ENCODE data around the gene GOLGA6L6.
"Not testable (repeated sequence)": the region's sequence is repeated elsewhere in the genome, so short reads cannot be mapped to it uniquely, and the experiment has no call there.

Gene GOLGA6L6, protein sequence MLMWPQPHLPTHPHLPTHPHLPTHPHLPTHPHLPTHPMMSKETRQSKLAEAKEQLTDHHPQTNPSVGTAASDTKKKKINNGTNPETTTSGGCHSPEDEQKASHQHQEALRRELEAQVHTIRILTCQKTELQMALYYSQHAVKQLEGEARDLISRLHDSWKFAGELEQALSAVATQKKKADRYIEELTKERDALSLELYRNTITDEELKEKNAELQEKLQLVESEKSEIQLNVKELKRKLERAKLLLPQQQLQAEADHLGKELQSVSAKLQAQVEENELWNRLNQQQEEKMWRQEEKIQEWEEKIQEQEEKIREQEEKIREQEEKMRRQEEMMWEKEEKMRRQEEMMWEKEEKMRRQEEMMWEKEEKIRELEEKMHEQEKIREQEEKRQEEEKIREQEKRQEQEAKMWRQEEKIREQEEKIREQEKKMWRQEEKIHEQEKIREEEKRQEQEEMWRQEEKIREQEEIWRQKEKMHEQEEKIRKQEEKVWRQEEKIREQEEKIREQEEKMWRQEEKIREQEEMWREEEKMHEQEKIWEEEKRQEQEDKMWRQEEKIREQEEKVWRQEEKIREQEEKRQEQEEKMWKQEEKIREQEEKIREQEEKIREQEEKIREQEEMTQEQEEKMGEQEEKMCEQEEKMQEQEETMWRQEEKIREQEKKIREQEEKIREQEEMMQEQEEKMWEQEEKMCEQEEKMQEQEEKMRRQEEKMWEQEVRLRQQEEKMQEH

DNA sequence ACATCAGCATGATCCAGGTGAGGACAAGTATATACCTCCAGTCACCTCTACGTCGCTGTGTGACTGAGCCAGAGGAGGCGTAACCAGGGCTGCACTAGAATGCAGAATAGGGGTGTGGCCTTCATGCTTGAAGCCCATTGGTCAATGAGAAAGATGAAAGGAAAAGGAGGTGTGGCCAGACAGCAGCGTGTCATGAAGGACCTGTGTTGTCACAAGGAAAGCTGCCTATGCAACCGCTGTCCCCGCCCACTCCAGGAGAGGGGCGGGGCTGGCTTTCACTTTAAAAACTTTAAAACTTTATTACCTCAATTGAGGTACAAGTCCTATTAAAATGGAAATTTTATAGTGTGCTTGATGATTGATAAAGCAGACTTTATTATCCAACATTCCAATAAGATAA is at the start of gene GOLGA6L6:
Gene GOLGA6L6 (minus strand): TSS at position 101 of the 400 bp plus-strand sequence. CDS start 91 bp downstream, at position 10.
- H3K27ac ChIP-seq (ENCODE audit: low read depth, low read length); H3K36me3 ChIP-seq (ENCODE audit: control insufficient read depth in 5 of 5, insufficient read depth in 5 of 5, low read length in 5 of 5); H3K4me1 ChIP-seq (ENCODE audit: control insufficient read depth in 5 of 5, insufficient read depth in 5 of 5, low read length in 5 of 5); H3K9me3 ChIP-seq (ENCODE audit: control insufficient read depth in 5 of 5, low read length in 5 of 5); H3K4me3 ChIP-seq (ENCODE audit: low read depth in 1 of 5, low read length in 5 of 5); H3K27me3 ChIP-seq (ENCODE audit: control insufficient read depth in 5 of 5, insufficient read depth in 4 of 5, low read length in 5 of 5); H3K9ac ChIP-seq (ENCODE audit: low read length in 5 of 5): not testable (repeated sequence)

- not testable (repeated sequence) for H3K4me1 ChIP-seq (ENCODE audit: control insufficient read depth in 5 of 5, insufficient read depth in 5 of 5, low read length in 5 of 5); H3K27ac ChIP-seq (ENCODE audit: low read depth, low read length); H3K9ac ChIP-seq (ENCODE audit: low read length in 5 of 5); H3K36me3 ChIP-seq (ENCODE audit: control insufficient read depth in 5 of 5, insufficient read depth in 5 of 5, low read length in 5 of 5); H3K27me3 ChIP-seq (ENCODE audit: control insufficient read depth in 5 of 5, insufficient read depth in 4 of 5, low read length in 5 of 5); H3K9me3 ChIP-seq (ENCODE audit: control insufficient read depth in 5 of 5, low read length in 5 of 5); H3K4me3 ChIP-seq (ENCODE audit: low read depth in 1 of 5, low read length in 5 of 5)
These were observed 48.5 kb upstream of the GOLGA6L6 start for GRCh38 chr15:20590069-20590468.

- H3K4me3 ChIP-seq (ENCODE audit: low read depth in 1 of 5, low read length in 5 of 5); H3K9me3 ChIP-seq (ENCODE audit: control insufficient read depth in 5 of 5, low read length in 5 of 5); H3K9ac ChIP-seq (ENCODE audit: low read length in 5 of 5); H3K27ac ChIP-seq (ENCODE audit: low read depth, low read length); H3K27me3 ChIP-seq (ENCODE audit: control insufficient read depth in 5 of 5, insufficient read depth in 4 of 5, low read length in 5 of 5); H3K36me3 ChIP-seq (ENCODE audit: control insufficient read depth in 5 of 5, insufficient read depth in 5 of 5, low read length in 5 of 5); H3K4me1 ChIP-seq (ENCODE audit: control insufficient read depth in 5 of 5, insufficient read depth in 5 of 5, low read length in 5 of 5): not testable (repeated sequence)
These were observed 45.2 kb upstream of the GOLGA6L6 start for GRCh38 chr15:20586821-20587220.

DNA sequence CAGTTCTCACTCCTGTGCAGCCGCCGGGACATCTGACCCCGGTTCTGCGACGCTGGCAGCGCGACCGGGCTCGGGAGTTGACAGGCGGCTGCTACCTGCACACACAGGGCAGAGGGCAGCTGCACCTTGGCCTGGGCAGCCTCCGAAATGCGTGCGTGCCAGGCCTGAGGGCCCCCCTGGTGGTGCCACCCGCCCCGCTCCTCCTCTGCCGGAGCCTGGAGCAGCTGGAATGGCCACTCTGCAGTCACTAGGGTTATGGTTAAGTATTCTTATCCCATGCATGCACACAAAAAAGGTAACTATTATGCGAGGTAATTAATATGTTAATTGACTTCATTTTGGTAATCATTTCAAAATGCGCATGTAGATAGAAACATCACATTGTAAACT is 41.1 kb upstream of the GOLGA6L6 start:
- not testable (repeated sequence) for H3K36me3 ChIP-seq (ENCODE audit: control insufficient read depth in 5 of 5, insufficient read depth in 5 of 5, low read length in 5 of 5); H3K4me3 ChIP-seq (ENCODE audit: low read depth in 1 of 5, low read length in 5 of 5); H3K9me3 ChIP-seq (ENCODE audit: control insufficient read depth in 5 of 5, low read length in 5 of 5); H3K9ac ChIP-seq (ENCODE audit: low read length in 5 of 5); H3K4me1 ChIP-seq (ENCODE audit: control insufficient read depth in 5 of 5, insufficient read depth in 5 of 5, low read length in 5 of 5); H3K27ac ChIP-seq (ENCODE audit: low read depth, low read length); H3K27me3 ChIP-seq (ENCODE audit: control insufficient read depth in 5 of 5, insufficient read depth in 4 of 5, low read length in 5 of 5)

DNA sequence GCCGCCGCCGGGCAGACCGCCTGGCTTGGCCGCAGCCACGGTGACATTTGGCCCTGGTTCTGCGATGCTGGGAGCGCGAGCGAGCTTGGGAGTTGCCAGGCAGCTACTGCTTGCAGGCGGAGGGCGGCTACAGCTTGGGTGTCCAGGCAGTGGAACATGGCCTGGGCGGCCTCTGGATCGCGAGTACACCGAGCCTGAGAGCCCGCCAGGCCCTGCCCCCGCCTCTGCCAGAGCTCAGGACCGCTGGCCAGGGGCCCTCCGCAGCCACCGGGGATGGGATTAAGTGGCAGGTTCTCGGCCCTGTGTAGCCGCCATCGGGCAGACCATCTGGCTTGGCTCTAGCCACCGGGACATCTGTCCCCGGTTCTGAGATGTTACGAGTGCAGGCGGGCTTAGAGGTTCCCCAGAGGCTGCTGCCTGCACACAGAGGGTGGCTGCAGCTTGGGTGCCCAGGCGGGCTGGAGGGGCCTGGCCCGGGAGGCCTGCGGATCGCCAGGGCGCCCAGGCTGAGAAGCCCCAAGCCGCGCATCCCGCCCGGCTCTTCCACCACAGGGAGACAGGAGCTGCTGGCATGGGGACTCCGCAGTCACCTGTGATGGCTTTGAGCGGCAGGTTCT is 40.6 kb upstream of the GOLGA6L6 start:
- not testable (repeated sequence) for H3K9ac ChIP-seq (ENCODE audit: low read length in 5 of 5); H3K27me3 ChIP-seq (ENCODE audit: control insufficient read depth in 5 of 5, insufficient read depth in 4 of 5, low read length in 5 of 5); H3K36me3 ChIP-seq (ENCODE audit: control insufficient read depth in 5 of 5, insufficient read depth in 5 of 5, low read length in 5 of 5); H3K9me3 ChIP-seq (ENCODE audit: control insufficient read depth in 5 of 5, low read length in 5 of 5); H3K4me3 ChIP-seq (ENCODE audit: low read depth in 1 of 5, low read length in 5 of 5); H3K4me1 ChIP-seq (ENCODE audit: control insufficient read depth in 5 of 5, insufficient read depth in 5 of 5, low read length in 5 of 5); H3K27ac ChIP-seq (ENCODE audit: low read depth, low read length)

DNA sequence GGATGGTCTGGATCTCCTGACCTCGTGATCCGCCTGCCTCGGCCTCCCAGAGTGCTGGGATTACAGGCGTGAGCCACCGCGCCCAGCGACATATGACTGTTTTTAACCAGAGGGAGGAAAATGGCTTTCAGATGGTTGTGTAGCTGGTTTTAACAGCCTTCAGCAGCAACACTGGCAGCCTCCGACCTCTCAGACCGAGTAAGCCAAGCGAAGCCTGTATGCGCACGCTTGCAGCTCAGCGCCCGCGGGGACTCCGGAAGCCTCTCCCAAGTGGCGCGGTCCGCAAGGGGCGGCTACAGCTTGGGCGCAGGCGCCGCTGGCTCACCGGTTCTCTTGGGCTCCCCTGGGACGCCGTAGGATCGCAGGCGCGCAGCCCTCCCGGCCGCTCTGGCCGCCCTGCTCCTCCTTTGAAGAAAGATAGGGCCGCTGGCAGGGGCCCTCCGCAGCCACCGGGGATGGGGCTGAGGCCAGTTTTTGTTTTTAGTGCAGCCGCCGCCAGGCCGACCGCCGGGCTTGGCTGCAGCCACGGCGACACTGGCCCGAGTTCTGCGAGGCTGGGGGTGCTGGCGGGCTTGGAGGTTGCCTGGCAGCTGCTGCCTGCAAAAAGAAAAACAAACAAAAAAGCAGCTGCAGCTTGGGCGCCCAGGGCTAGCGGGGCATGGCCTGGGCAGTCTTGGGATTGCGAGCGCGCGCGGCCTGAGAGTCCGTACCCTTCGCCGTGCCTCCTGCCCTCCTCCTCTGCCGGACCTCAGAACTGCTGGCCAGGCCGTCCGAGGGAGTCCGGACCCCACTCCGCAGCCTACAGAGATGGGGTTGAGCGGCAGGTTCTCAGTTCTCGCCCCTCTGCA is 39.9 kb upstream of the GOLGA6L6 start:
- H3K4me1 ChIP-seq (ENCODE audit: control insufficient read depth in 5 of 5, insufficient read depth in 5 of 5, low read length in 5 of 5); H3K9ac ChIP-seq (ENCODE audit: low read length in 5 of 5); H3K9me3 ChIP-seq (ENCODE audit: control insufficient read depth in 5 of 5, low read length in 5 of 5); H3K27me3 ChIP-seq (ENCODE audit: control insufficient read depth in 5 of 5, insufficient read depth in 4 of 5, low read length in 5 of 5); H3K36me3 ChIP-seq (ENCODE audit: control insufficient read depth in 5 of 5, insufficient read depth in 5 of 5, low read length in 5 of 5); H3K27ac ChIP-seq (ENCODE audit: low read depth, low read length); H3K4me3 ChIP-seq (ENCODE audit: low read depth in 1 of 5, low read length in 5 of 5): not testable (repeated sequence)

- not testable (repeated sequence) for H3K9ac ChIP-seq (ENCODE audit: low read length in 5 of 5); H3K4me1 ChIP-seq (ENCODE audit: control insufficient read depth in 5 of 5, insufficient read depth in 5 of 5, low read length in 5 of 5); H3K36me3 ChIP-seq (ENCODE audit: control insufficient read depth in 5 of 5, insufficient read depth in 5 of 5, low read length in 5 of 5); H3K4me3 ChIP-seq (ENCODE audit: low read depth in 1 of 5, low read length in 5 of 5); H3K27ac ChIP-seq (ENCODE audit: low read depth, low read length); H3K9me3 ChIP-seq (ENCODE audit: control insufficient read depth in 5 of 5, low read length in 5 of 5); H3K27me3 ChIP-seq (ENCODE audit: control insufficient read depth in 5 of 5, insufficient read depth in 4 of 5, low read length in 5 of 5)
These were observed 38.1 kb upstream of the GOLGA6L6 start for GRCh38 chr15:20579662-20580061.

DNA sequence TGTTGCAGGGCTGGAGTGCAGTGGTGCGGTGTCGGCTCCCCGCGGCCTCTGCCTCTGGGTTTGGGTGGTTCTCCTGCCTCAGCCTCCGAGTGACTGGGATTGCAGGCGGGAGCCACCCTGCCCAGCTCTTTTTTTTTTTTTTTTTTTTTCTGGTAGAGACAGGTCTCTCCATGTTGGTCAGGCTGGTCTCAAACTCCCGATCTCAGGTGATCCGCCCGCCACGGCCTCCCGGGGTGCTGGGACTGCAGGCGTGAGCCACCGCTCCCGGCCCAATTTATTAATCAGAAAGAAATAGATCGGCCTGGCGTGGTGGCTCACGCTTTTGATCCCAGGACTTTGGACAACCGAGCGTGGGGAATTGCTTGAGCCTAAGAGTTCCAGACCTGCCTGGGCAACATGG is 9.7 kb upstream of the GOLGA6L6 start:
- not testable (repeated sequence) for H3K9me3 ChIP-seq (ENCODE audit: control insufficient read depth in 5 of 5, low read length in 5 of 5); H3K27ac ChIP-seq (ENCODE audit: low read depth, low read length); H3K36me3 ChIP-seq (ENCODE audit: control insufficient read depth in 5 of 5, insufficient read depth in 5 of 5, low read length in 5 of 5); H3K27me3 ChIP-seq (ENCODE audit: control insufficient read depth in 5 of 5, insufficient read depth in 4 of 5, low read length in 5 of 5); H3K4me3 ChIP-seq (ENCODE audit: low read depth in 1 of 5, low read length in 5 of 5); H3K4me1 ChIP-seq (ENCODE audit: control insufficient read depth in 5 of 5, insufficient read depth in 5 of 5, low read length in 5 of 5); H3K9ac ChIP-seq (ENCODE audit: low read length in 5 of 5)

- not testable (repeated sequence) for H3K27ac ChIP-seq (ENCODE audit: low read depth, low read length); H3K4me3 ChIP-seq (ENCODE audit: low read depth in 1 of 5, low read length in 5 of 5); H3K36me3 ChIP-seq (ENCODE audit: control insufficient read depth in 5 of 5, insufficient read depth in 5 of 5, low read length in 5 of 5); H3K27me3 ChIP-seq (ENCODE audit: control insufficient read depth in 5 of 5, insufficient read depth in 4 of 5, low read length in 5 of 5); H3K9me3 ChIP-seq (ENCODE audit: control insufficient read depth in 5 of 5, low read length in 5 of 5); H3K4me1 ChIP-seq (ENCODE audit: control insufficient read depth in 5 of 5, insufficient read depth in 5 of 5, low read length in 5 of 5); H3K9ac ChIP-seq (ENCODE audit: low read length in 5 of 5)
These were observed 35.5 kb downstream of the GOLGA6L6 start for GRCh38 chr15:20505926-20506658.

Data from subcutaneous abdominal adipose tissue (tissue), 5 donors.